ENCODE measurements around the gene HTT-AS. TPM values are rescaled to one million over a fixed set of nuclear protein-coding genes. Genes with fewer than 3 reads are reported as not detected.

The HTT-AS gene
- polyA plus RNA-seq, 1 donor from 2014 or later: not detected

DNA sequence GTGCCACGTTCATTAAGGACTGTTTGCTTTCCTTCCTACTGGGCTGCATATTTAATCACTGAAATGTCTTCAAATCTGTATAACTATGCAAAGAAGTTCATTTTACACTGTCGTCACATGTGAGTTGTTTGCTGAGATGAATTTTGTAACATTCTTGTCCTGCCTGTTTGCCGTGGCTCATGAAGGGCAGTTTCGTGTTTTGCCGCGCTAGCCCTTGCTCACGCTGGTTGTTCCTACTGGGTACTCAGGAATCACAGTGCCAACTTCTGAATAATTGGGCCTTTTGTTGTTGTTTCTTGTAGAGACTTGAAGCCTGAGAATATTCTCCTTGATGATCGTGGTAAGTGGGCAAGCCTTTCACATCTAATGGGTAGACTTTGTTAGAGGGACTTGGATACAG lies 52.2 kb downstream of the HTT-AS start:
- H2AFZ ChIP-seq (ENCODE audit: low read depth, low read length): no peak overlapping the region
- H3K9ac ChIP-seq (ENCODE audit: low read length): no peak overlapping the region
- no peak overlapping the region for H3K4me2 ChIP-seq (ENCODE audit: low read length)
- no peaks in the 10 kb centered on the region for H3K36me3 ChIP-seq (ENCODE audit: insufficient read depth, low read length)
- no peaks in the 10 kb centered on the region for H3K9me3 ChIP-seq (ENCODE audit: low read length)
- H4K20me1 ChIP-seq (ENCODE audit: insufficient read depth): no peaks in the 10 kb centered on the region
- H3K27me3 ChIP-seq (ENCODE audit: insufficient read depth, low read depth, low read length): no peaks in the 10 kb centered on the region
- no peaks in the 10 kb centered on the region for H3K9me2 ChIP-seq (ENCODE audit: insufficient read depth, low read length)
- H3K79me2 ChIP-seq (replicated peaks; ENCODE audit: insufficient read depth, low read length): no peaks in the 10 kb centered on the region
- TF ChIP-seq, protein P1, sequence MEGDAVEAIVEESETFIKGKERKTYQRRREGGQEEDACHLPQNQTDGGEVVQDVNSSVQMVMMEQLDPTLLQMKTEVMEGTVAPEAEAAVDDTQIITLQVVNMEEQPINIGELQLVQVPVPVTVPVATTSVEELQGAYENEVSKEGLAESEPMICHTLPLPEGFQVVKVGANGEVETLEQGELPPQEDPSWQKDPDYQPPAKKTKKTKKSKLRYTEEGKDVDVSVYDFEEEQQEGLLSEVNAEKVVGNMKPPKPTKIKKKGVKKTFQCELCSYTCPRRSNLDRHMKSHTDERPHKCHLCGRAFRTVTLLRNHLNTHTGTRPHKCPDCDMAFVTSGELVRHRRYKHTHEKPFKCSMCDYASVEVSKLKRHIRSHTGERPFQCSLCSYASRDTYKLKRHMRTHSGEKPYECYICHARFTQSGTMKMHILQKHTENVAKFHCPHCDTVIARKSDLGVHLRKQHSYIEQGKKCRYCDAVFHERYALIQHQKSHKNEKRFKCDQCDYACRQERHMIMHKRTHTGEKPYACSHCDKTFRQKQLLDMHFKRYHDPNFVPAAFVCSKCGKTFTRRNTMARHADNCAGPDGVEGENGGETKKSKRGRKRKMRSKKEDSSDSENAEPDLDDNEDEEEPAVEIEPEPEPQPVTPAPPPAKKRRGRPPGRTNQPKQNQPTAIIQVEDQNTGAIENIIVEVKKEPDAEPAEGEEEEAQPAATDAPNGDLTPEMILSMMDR (IDR thresholded peaks at IDR 0.05; ENCODE audit: poor library complexity, severe bottlenecking): no peak
- TF ChIP-seq MXI1 (conservative IDR thresholded peaks at IDR 0.05; ENCODE audit: poor library complexity, severe bottlenecking) (no peak), SMC3 (conservative IDR thresholded peaks at IDR 0.05; ENCODE audit: poor library complexity) (no peak), EZH2 (IDR thresholded peaks at IDR 0.05; ENCODE audit: borderline replicate concordance, insufficient read depth, low read length, poor library complexity, severe bottlenecking) (no peak), EP300 (conservative IDR thresholded peaks at IDR 0.05; ENCODE audit: poor library complexity, severe bottlenecking) (no peak), POLR2AphosphoS5 (IDR thresholded peaks at IDR 0.05) (no peak), RAD21 (conservative IDR thresholded peaks at IDR 0.05) (no peak), TAF1 (IDR thresholded peaks at IDR 0.05; ENCODE audit: low read depth) (no peak)
- TF ChIP-seq, protein P2, sequence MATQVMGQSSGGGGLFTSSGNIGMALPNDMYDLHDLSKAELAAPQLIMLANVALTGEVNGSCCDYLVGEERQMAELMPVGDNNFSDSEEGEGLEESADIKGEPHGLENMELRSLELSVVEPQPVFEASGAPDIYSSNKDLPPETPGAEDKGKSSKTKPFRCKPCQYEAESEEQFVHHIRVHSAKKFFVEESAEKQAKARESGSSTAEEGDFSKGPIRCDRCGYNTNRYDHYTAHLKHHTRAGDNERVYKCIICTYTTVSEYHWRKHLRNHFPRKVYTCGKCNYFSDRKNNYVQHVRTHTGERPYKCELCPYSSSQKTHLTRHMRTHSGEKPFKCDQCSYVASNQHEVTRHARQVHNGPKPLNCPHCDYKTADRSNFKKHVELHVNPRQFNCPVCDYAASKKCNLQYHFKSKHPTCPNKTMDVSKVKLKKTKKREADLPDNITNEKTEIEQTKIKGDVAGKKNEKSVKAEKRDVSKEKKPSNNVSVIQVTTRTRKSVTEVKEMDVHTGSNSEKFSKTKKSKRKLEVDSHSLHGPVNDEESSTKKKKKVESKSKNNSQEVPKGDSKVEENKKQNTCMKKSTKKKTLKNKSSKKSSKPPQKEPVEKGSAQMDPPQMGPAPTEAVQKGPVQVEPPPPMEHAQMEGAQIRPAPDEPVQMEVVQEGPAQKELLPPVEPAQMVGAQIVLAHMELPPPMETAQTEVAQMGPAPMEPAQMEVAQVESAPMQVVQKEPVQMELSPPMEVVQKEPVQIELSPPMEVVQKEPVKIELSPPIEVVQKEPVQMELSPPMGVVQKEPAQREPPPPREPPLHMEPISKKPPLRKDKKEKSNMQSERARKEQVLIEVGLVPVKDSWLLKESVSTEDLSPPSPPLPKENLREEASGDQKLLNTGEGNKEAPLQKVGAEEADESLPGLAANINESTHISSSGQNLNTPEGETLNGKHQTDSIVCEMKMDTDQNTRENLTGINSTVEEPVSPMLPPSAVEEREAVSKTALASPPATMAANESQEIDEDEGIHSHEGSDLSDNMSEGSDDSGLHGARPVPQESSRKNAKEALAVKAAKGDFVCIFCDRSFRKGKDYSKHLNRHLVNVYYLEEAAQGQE (IDR thresholded peaks at IDR 0.05; ENCODE audit: borderline replicate concordance): no peak
- H3K4me3 ChIP-seq (ENCODE audit: low read length): no peak overlapping the region
- no peak overlapping the region for H3K27ac ChIP-seq (ENCODE audit: low read length)
- no peaks in the 10 kb centered on the region for H3F3A ChIP-seq (ENCODE audit: insufficient read depth, low read length, poor library complexity, severe bottlenecking)

DNA sequence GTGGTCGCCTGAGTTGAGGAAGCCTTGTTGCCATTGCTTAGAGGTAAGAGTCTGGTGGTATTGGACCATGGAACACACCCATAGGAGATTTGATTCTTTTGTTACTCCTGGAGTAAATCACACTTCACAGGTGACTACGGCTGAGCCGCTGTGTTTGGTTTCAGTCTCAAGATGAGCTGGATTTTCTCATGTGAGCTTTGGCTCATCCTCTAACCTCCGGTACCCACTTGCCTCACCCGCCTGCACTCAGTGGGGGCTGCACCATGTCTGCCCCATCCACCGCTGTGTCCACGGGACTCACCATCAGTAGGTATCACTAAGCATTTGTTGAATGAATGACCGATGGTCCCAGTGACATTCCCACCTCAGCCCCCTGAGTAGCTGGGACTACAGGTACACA lies 52.7 kb downstream of the HTT-AS start:
- Histone ChIP-seq H3K27me3 (ENCODE audit: insufficient read depth, low read depth, low read length) (no peaks in the 10 kb centered on the region), H3K79me2 (replicated peaks; ENCODE audit: insufficient read depth, low read length) (no peaks in the 10 kb centered on the region), H3K27ac (ENCODE audit: low read length) (no peak overlapping the region), H3K9me3 (ENCODE audit: low read length) (no peaks in the 10 kb centered on the region), H2AFZ (ENCODE audit: low read depth, low read length) (no peak overlapping the region), H3F3A (ENCODE audit: insufficient read depth, low read length, poor library complexity, severe bottlenecking) (no peaks in the 10 kb centered on the region), H3K9ac (ENCODE audit: low read length) (no peak overlapping the region), H4K20me1 (ENCODE audit: insufficient read depth) (no peaks in the 10 kb centered on the region), H3K4me2 (ENCODE audit: low read length) (no peak overlapping the region), H3K4me3 (ENCODE audit: low read length) (no peak overlapping the region), H3K9me2 (ENCODE audit: insufficient read depth, low read length) (no peaks in the 10 kb centered on the region), H3K36me3 (ENCODE audit: insufficient read depth, low read length) (no peaks in the 10 kb centered on the region)
- TF ChIP-seq RAD21 (conservative IDR thresholded peaks at IDR 0.05) (no peak), POLR2AphosphoS5 (IDR thresholded peaks at IDR 0.05) (no peak), SMC3 (conservative IDR thresholded peaks at IDR 0.05; ENCODE audit: poor library complexity) (no peak), MXI1 (conservative IDR thresholded peaks at IDR 0.05; ENCODE audit: poor library complexity, severe bottlenecking) (no peak), TAF1 (IDR thresholded peaks at IDR 0.05; ENCODE audit: low read depth) (no peak)
- TF ChIP-seq, protein P1 (IDR thresholded peaks at IDR 0.05; ENCODE audit: poor library complexity, severe bottlenecking): no peak

Data from neural cell (in vitro differentiated cells).